Measurements from ENCODE around the gene HACD3. TPM values are rescaled to one million over a fixed set of nuclear protein-coding genes. Genes with fewer than 3 reads are reported as not detected.

Gene HACD3
- total RNA-seq, 1 experiment from 2014 or later, result 118 TPM

- Mint-ChIP-seq H3K36me3 (ENCODE audit: insufficient read depth, unreplicated experiment) (peaks cover 39% of the 10 kb centered on the region), H3K27ac (ENCODE audit: unreplicated experiment) (no peak overlapping the region), H3K9me3 (ENCODE audit: unreplicated experiment) (no peaks in the 10 kb centered on the region), H3K27me3 (ENCODE audit: insufficient read depth, unreplicated experiment) (no peaks in the 10 kb centered on the region), H3K4me1 (ENCODE audit: low read depth, unreplicated experiment) (no peaks in the 10 kb centered on the region), H3K4me3 (ENCODE audit: unreplicated experiment) (no peak overlapping the region)
- no peaks in the 10 kb centered on the region for H3K9me3 ChIP-seq
- no peak for DNase-seq
- no peak for TF ChIP-seq CTCF (IDR thresholded peaks at IDR 0.05; ENCODE audit: insufficient read depth in 1 of 2, low read depth in 1 of 2, low read length in 1 of 2, severe bottlenecking in 1 of 2, unreplicated experiment in 1 of 2)
- POLR2A ChIA-PET, result no interaction called here
- H3K27me3 ChIP-seq (replicated peaks; ENCODE audit: control insufficient read depth, insufficient read depth, low read length), result no peaks in the 10 kb centered on the region
- H3K4me3 ChIP-seq (ENCODE audit: low read depth, low read length), result no peak overlapping the region
- H3K36me3 ChIP-seq (ENCODE audit: control insufficient read depth, insufficient read depth, low read length), result no peaks in the 10 kb centered on the region
- intact Hi-C loops (cut with micrococcal nuclease; ENCODE audit: unreplicated experiment), result no loop called here
- no TSS peak for BruUV-seq (replicated peaks)
- CTCF ChIA-PET, result no interaction called here
- no peaks in the 10 kb centered on the region for H3K4me1 ChIP-seq
Observed at GRCh38 chr15:65571971-65572370, 41.7 kb downstream of the HACD3 start.

- Histone ChIP-seq H3K36me3 (ENCODE audit: control insufficient read depth, insufficient read depth, low read length) (no peaks in the 10 kb centered on the region; the same call in none of the 2 replicates), H3K4me1 (no peaks in the 10 kb centered on the region), H3K9me3 (no peaks in the 10 kb centered on the region), H3K27me3 (replicated peaks; ENCODE audit: control insufficient read depth, insufficient read depth, low read length) (no peaks in the 10 kb centered on the region), H3K4me3 (ENCODE audit: low read depth, low read length) (no peak overlapping the region)
- CTCF ChIA-PET, result no interaction called here
- Mint-ChIP-seq H3K36me3 (ENCODE audit: insufficient read depth, unreplicated experiment) (peaks cover 54% of the 10 kb centered on the region), H3K4me1 (ENCODE audit: low read depth, unreplicated experiment) (no peaks in the 10 kb centered on the region), H3K27me3 (ENCODE audit: insufficient read depth, unreplicated experiment) (no peaks in the 10 kb centered on the region), H3K9me3 (ENCODE audit: unreplicated experiment) (no peaks in the 10 kb centered on the region), H3K27ac (ENCODE audit: unreplicated experiment) (no peak overlapping the region), H3K4me3 (ENCODE audit: unreplicated experiment) (no peak overlapping the region)
- TF ChIP-seq CTCF (IDR thresholded peaks at IDR 0.05; ENCODE audit: insufficient read depth in 1 of 2, low read depth in 1 of 2, low read length in 1 of 2, severe bottlenecking in 1 of 2, unreplicated experiment in 1 of 2), result no peak
- BruUV-seq (replicated peaks), result no TSS peak
- DNase-seq, result no peak
- POLR2A ChIA-PET, result no interaction called here
- intact Hi-C loops (cut with micrococcal nuclease; ENCODE audit: unreplicated experiment), result no loop called here
Observed at GRCh38 chr15:65576664-65577063, 46.4 kb downstream of the HACD3 start.

- H3K36me3 ChIP-seq (ENCODE audit: control insufficient read depth, insufficient read depth, low read length), result no peaks in the 10 kb centered on the region; the same call in none of the 2 replicates
- no peaks in the 10 kb centered on the region for H3K4me1 ChIP-seq
- TSS peak; percentile 76 for BruUV-seq (replicated peaks)
- H3K27me3 ChIP-seq (replicated peaks; ENCODE audit: control insufficient read depth, insufficient read depth, low read length), result no peaks in the 10 kb centered on the region
- Mint-ChIP-seq H3K9me3 (ENCODE audit: unreplicated experiment) (no peaks in the 10 kb centered on the region), H3K36me3 (ENCODE audit: insufficient read depth, unreplicated experiment) (peaks cover 61% of the 10 kb centered on the region), H3K4me1 (ENCODE audit: low read depth, unreplicated experiment) (no peaks in the 10 kb centered on the region), H3K27me3 (ENCODE audit: insufficient read depth, unreplicated experiment) (no peaks in the 10 kb centered on the region), H3K4me3 (ENCODE audit: unreplicated experiment) (no peak overlapping the region), H3K27ac (ENCODE audit: unreplicated experiment) (no peak overlapping the region)
- no peaks in the 10 kb centered on the region for H3K9me3 ChIP-seq
- ChIA-PET CTCF (no interaction called here), POLR2A (no interaction called here)
- DNase-seq, result no peak
- H3K4me3 ChIP-seq (ENCODE audit: low read depth, low read length), result no peak overlapping the region
- no peak for TF ChIP-seq CTCF (IDR thresholded peaks at IDR 0.05; ENCODE audit: insufficient read depth in 1 of 2, low read depth in 1 of 2, low read length in 1 of 2, severe bottlenecking in 1 of 2, unreplicated experiment in 1 of 2)
- intact Hi-C loops (cut with micrococcal nuclease; ENCODE audit: unreplicated experiment), result no loop called here
Observed at GRCh38 chr15:65577129-65577996, 47.1 kb downstream of the HACD3 start.
